ENCODE measurements around the gene TLR3. TPM values are rescaled to one million over a fixed set of nuclear protein-coding genes. Genes with fewer than 3 reads are reported as not detected.

TLR3 gene
- total RNA-seq, 1 donor from 2014 or later = not detected

- H3K27me3 Mint-ChIP-seq = peaks cover 24% of the 10 kb centered on the region
- intact Hi-C loops (cut with micrococcal nuclease) = loop anchor here (5.0 kb wide), 2 partner anchors 123 to 518 kb away; partner anchors contain the start of gene CYP4V2
- H3K36me3 Mint-ChIP-seq (ENCODE audit: low read depth) = no peaks in the 10 kb centered on the region
- no peak overlapping the region for H3K4me3 Mint-ChIP-seq
- H3K9me3 Mint-ChIP-seq = no peaks in the 10 kb centered on the region
- peaks cover 11% of the 10 kb centered on the region for H3K4me1 Mint-ChIP-seq
- H3K27ac Mint-ChIP-seq = no peak overlapping the region
- DNase-seq = no peak
Observed at GRCh38 chr4:186069729-186070128, 773 bp downstream of the TLR3 start.

GRCh38 chr4:186072516-186072915 is 3.6 kb downstream of the TLR3 start:
- peaks cover 11% of the 10 kb centered on the region for H3K4me1 Mint-ChIP-seq
- intact Hi-C loops (cut with micrococcal nuclease) = no loop called here
- H3K27ac Mint-ChIP-seq = no peak overlapping the region
- H3K27me3 Mint-ChIP-seq = peaks cover 19% of the 10 kb centered on the region
- DNase-seq = no peak
- H3K9me3 Mint-ChIP-seq = no peaks in the 10 kb centered on the region
- no peak overlapping the region for H3K4me3 Mint-ChIP-seq
- H3K36me3 Mint-ChIP-seq (ENCODE audit: low read depth) = no peaks in the 10 kb centered on the region

- DNase-seq = no peak
- intact Hi-C loops (cut with micrococcal nuclease) = no loop called here
Observed at GRCh38 chr4:186074189-186074588, 5.2 kb downstream of the TLR3 start.

GRCh38 chr4:186078981-186079638 is 10.2 kb downstream of the TLR3 start:
- Mint-ChIP-seq H3K27ac (no peak overlapping the region), H3K36me3 (ENCODE audit: low read depth) (no peaks in the 10 kb centered on the region), H3K27me3 (peaks cover 8% of the 10 kb centered on the region), H3K4me1 (no peaks in the 10 kb centered on the region), H3K9me3 (no peaks in the 10 kb centered on the region), H3K4me3 (no peak overlapping the region)
- no peak for DNase-seq
- intact Hi-C loops (cut with micrococcal nuclease) = no loop called here

More at GRCh38 chr4:186074189-186074588, 5.2 kb downstream of the TLR3 start:
- H3K27ac Mint-ChIP-seq = no peak overlapping the region
- peaks cover 15% of the 10 kb centered on the region for H3K27me3 Mint-ChIP-seq
- no peaks in the 10 kb centered on the region for H3K9me3 Mint-ChIP-seq
- H3K4me3 Mint-ChIP-seq = no peak overlapping the region
- peaks cover 4% of the 10 kb centered on the region for H3K4me1 Mint-ChIP-seq
- no peaks in the 10 kb centered on the region for H3K36me3 Mint-ChIP-seq (ENCODE audit: low read depth)

- H3K4me1 Mint-ChIP-seq = no peaks in the 10 kb centered on the region
- DNase-seq = no peak
- H3K4me3 Mint-ChIP-seq = no peak overlapping the region
- no peaks in the 10 kb centered on the region for H3K9me3 Mint-ChIP-seq
- intact Hi-C loops (cut with micrococcal nuclease) = no loop called here
- no peak overlapping the region for H3K27ac Mint-ChIP-seq
- H3K36me3 Mint-ChIP-seq (ENCODE audit: low read depth) = no peaks in the 10 kb centered on the region
- peaks cover 8% of the 10 kb centered on the region for H3K27me3 Mint-ChIP-seq
Observed at GRCh38 chr4:186079694-186080093, 10.7 kb downstream of the TLR3 start.

GRCh38 chr4:186081202-186081807 is 12.3 kb downstream of the TLR3 start:
- intact Hi-C loops (cut with micrococcal nuclease) = no loop called here
- DNase-seq = no peak
- no peaks in the 10 kb centered on the region for H3K9me3 Mint-ChIP-seq

GRCh38 chr4:186082221-186082620 is 13.3 kb downstream of the TLR3 start:
- H3K9me3 Mint-ChIP-seq = no peaks in the 10 kb centered on the region

More at GRCh38 chr4:186081202-186081807, 12.3 kb downstream of the TLR3 start:
- no peaks in the 10 kb centered on the region for H3K36me3 Mint-ChIP-seq (ENCODE audit: low read depth)
- no peak overlapping the region for H3K27ac Mint-ChIP-seq
- peaks cover 8% of the 10 kb centered on the region for H3K27me3 Mint-ChIP-seq
- H3K4me3 Mint-ChIP-seq = no peak overlapping the region
- no peaks in the 10 kb centered on the region for H3K4me1 Mint-ChIP-seq

GRCh38 chr4:186088523-186088922 is 19.6 kb downstream of the TLR3 start:
- Mint-ChIP-seq H3K4me1 (no peaks in the 10 kb centered on the region), H3K27ac (no peak overlapping the region), H3K4me3 (no peak overlapping the region), H3K27me3 (peaks cover 3% of the 10 kb centered on the region), H3K9me3 (no peaks in the 10 kb centered on the region), H3K36me3 (ENCODE audit: low read depth) (no peaks in the 10 kb centered on the region)
- intact Hi-C loops (cut with micrococcal nuclease) = no loop called here
- DNase-seq = no peak

More at GRCh38 chr4:186082221-186082620, 13.3 kb downstream of the TLR3 start:
- DNase-seq = no peak
- H3K36me3 Mint-ChIP-seq (ENCODE audit: low read depth) = no peaks in the 10 kb centered on the region
- intact Hi-C loops (cut with micrococcal nuclease) = no loop called here
- peaks cover 5% of the 10 kb centered on the region for H3K27me3 Mint-ChIP-seq
- no peaks in the 10 kb centered on the region for H3K4me1 Mint-ChIP-seq
- H3K4me3 Mint-ChIP-seq = no peak overlapping the region
- no peak overlapping the region for H3K27ac Mint-ChIP-seq

- H3K27me3 Mint-ChIP-seq = peaks cover 5% of the 10 kb centered on the region
- no peak overlapping the region for H3K4me3 Mint-ChIP-seq
- no peaks in the 10 kb centered on the region for H3K9me3 Mint-ChIP-seq
- no peaks in the 10 kb centered on the region for H3K4me1 Mint-ChIP-seq
- no peak for DNase-seq
- no peaks in the 10 kb centered on the region for H3K36me3 Mint-ChIP-seq (ENCODE audit: low read depth)
- intact Hi-C loops (cut with micrococcal nuclease) = no loop called here
- no peak overlapping the region for H3K27ac Mint-ChIP-seq
Observed at GRCh38 chr4:186092296-186092695, 23.3 kb downstream of the TLR3 start.

GRCh38 chr4:186095406-186095805 is 26.4 kb downstream of the TLR3 start:
- Mint-ChIP-seq H3K9me3 (no peaks in the 10 kb centered on the region), H3K4me1 (no peaks in the 10 kb centered on the region), H3K36me3 (ENCODE audit: low read depth) (no peaks in the 10 kb centered on the region), H3K4me3 (no peak overlapping the region), H3K27ac (no peak overlapping the region), H3K27me3 (peaks cover 4% of the 10 kb centered on the region)
- intact Hi-C loops (cut with micrococcal nuclease) = no loop called here
- no peak for DNase-seq

GRCh38 chr4:186096681-186097165 is 27.8 kb downstream of the TLR3 start:
- H3K4me3 Mint-ChIP-seq = no peak overlapping the region
- H3K27me3 Mint-ChIP-seq = peaks cover 6% of the 10 kb centered on the region
- no peaks in the 10 kb centered on the region for H3K36me3 Mint-ChIP-seq (ENCODE audit: low read depth)
- intact Hi-C loops (cut with micrococcal nuclease) = no loop called here
- H3K9me3 Mint-ChIP-seq = no peaks in the 10 kb centered on the region
- no peaks in the 10 kb centered on the region for H3K4me1 Mint-ChIP-seq
- H3K27ac Mint-ChIP-seq = no peak overlapping the region
- no peak for DNase-seq

- no peak overlapping the region for H3K4me3 Mint-ChIP-seq
- no peak overlapping the region for H3K27ac Mint-ChIP-seq
- intact Hi-C loops (cut with micrococcal nuclease) = no loop called here
Observed at GRCh38 chr4:186097386-186097785, 28.4 kb downstream of the TLR3 start.

GRCh38 chr4:186102931-186103330 is 34.0 kb downstream of the TLR3 start:
- no peak for DNase-seq
- H3K4me3 Mint-ChIP-seq = no peak overlapping the region
- no peaks in the 10 kb centered on the region for H3K36me3 Mint-ChIP-seq (ENCODE audit: low read depth)
- peaks cover 3% of the 10 kb centered on the region for H3K4me1 Mint-ChIP-seq
- H3K9me3 Mint-ChIP-seq = no peaks in the 10 kb centered on the region
- H3K27ac Mint-ChIP-seq = no peak overlapping the region
- peaks cover 47% of the 10 kb centered on the region for H3K27me3 Mint-ChIP-seq
- intact Hi-C loops (cut with micrococcal nuclease) = no loop called here

More at GRCh38 chr4:186097386-186097785, 28.4 kb downstream of the TLR3 start:
- Mint-ChIP-seq H3K36me3 (ENCODE audit: low read depth) (no peaks in the 10 kb centered on the region), H3K4me1 (no peaks in the 10 kb centered on the region), H3K27me3 (peaks cover 9% of the 10 kb centered on the region), H3K9me3 (no peaks in the 10 kb centered on the region)
- no peak for DNase-seq

GRCh38 chr4:186104114-186104889 is 35.3 kb downstream of the TLR3 start, which contains the start of gene FAM149A:
FAM149A (plus strand) TSS chr4:186104704.
- H3K4me1 Mint-ChIP-seq = peaks cover 3% of the 10 kb centered on the region
- H3K27me3 Mint-ChIP-seq = peaks cover 53% of the 10 kb centered on the region
- peak within 1 kb of the TSS; percentile 66 for H3K4me3 Mint-ChIP-seq
- no peak within 1 kb of the TSS for H3K27ac Mint-ChIP-seq
- DNase-seq = peak; percentile 79
- H3K36me3 Mint-ChIP-seq (ENCODE audit: low read depth) = no peaks in the 10 kb centered on the region
- no peaks in the 10 kb centered on the region for H3K9me3 Mint-ChIP-seq
- intact Hi-C loops (cut with micrococcal nuclease) = no loop called here

Measured in activated CD4-positive, alpha-beta T cell treated with anti-CD3 and anti-CD28 coated beads, Interleukin-2, amount 10 ng/mL, durations not matched to agents 24 days and 14 days (primary cell).